Eye (tissue), 1 donor: Measurements from ENCODE around the gene TIGD1.
A peak's percentile ranks its signal among the peaks of the same experiment; 100 is the strongest.
"Not testable (repeated sequence)": the region's sequence is repeated elsewhere in the genome, so short reads cannot be mapped to it uniquely, and the experiment has no call there.

Experiments used
- DNase-seq: peaks from one replicate; pipeline ENCODE4 v3.0.0-alpha.2; 2015

Gene TIGD1

DNA sequence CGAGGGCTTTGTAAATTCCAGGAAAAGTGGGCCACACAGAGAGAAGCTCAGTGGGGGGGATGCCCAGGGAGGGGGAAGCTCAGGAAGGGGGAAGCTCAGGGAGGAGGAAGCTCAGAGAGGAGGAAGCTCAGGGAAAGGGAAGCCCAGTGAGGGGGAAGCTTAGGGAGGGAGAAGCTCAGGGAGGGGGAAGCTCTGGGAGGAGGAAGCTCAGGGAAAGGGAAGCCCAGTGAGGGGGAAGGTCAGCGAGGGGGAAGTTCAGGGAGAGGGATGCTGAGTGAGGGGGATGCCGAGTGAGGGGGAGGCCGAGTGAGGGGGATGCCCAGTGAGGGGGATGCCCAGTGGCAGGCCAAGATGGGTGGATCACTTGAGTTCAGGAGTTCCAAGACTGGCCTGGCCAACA is 11.7 kb downstream of the TIGD1 start:
- no peak for DNase-seq

DNA sequence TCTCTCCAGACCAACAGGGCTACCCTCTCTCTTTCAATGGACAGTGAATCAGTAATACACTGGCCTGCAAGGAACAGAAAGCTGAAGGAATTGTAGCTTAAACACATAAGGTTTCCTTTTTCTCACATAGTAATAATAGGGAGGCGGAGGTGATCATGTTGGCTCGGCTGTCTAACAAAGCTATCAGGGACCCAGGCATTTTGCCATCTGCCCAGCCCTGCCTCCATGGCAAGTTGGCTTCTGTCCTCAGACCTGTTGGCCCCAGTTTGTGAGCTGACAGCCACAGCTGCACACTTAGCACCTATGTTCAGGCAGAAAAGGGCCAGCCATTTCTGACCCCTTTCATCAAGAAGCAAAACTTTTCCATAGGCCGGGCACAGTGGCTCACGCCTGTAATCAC is 12.9 kb downstream of the TIGD1 start:
- DNase-seq = no peak

DNA sequence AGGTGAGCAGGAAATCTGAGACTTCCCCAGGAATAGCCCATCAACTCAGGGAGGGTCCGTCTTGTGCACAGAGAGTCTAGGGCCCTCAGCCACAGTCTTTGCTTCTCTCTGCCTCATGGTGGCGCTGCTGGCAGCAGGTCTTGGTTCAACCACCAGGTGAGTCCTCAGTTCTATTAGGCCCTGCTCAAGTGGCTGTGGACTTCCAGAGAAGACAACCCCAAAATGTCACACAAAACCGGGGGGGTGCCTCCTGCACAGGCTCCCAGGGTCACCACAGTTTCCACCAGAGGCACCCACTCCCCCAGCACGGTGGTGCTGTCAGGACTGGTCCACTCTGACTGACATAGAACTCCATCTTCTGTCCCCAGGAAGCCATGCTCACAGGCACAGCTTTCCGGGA is 13.3 kb downstream of the TIGD1 start:
- DNase-seq = no peak

- DNase-seq = no peak
Measured at GRCh38 chr2:232535761-232536530, 14.4 kb downstream of the TIGD1 start.

DNA sequence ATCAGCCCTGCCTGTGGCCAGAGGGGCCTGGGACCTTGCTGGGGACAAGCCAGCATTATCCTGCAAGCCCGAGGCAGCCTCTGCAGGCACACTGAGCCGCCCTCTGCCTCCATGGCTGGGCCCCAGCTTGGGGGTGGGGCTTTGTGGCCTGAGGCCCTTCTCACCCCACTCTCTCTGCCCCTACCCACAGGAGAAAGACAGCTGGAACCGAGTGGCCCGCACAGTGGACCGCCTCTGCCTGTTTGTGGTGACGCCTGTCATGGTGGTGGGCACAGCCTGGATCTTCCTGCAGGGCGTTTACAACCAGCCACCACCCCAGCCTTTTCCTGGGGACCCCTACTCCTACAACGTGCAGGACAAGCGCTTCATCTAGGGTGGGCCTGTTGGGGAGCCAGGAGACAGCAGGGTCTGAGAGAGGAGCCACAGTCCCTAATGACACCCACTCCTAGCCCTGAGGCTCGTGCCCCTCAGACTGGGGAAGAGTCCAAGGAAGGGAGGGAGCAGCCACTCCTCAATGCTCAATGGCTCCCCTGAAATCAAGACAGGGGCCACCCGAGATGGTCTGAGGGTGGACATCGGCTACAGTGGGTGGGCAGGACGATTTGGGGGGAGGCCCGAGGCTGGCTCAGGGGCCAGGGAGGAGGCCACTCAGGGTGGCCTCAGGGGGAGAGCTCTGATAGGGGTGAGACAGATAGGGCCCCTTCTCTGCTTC is 15.3 kb downstream of the TIGD1 start:
- DNase-seq = no peak

GRCh38 chr2:232533944-232534710 is 16.2 kb downstream of the TIGD1 start:
- no peak for DNase-seq

GRCh38 chr2:232532821-232533220 is 17.5 kb downstream of the TIGD1 start:
- DNase-seq = not testable (repeated sequence)

GRCh38 chr2:232532419-232532818 is 17.9 kb downstream of the TIGD1 start:
- DNase-seq = no peak

- DNase-seq = no peak
Measured at GRCh38 chr2:232530626-232531260, 19.6 kb downstream of the TIGD1 start.

GRCh38 chr2:232529806-232530547 is 20.4 kb downstream of the TIGD1 start:
- no peak for DNase-seq

GRCh38 chr2:232528746-232529460 is 21.5 kb downstream of the TIGD1 start:
- DNase-seq = no peak

DNA sequence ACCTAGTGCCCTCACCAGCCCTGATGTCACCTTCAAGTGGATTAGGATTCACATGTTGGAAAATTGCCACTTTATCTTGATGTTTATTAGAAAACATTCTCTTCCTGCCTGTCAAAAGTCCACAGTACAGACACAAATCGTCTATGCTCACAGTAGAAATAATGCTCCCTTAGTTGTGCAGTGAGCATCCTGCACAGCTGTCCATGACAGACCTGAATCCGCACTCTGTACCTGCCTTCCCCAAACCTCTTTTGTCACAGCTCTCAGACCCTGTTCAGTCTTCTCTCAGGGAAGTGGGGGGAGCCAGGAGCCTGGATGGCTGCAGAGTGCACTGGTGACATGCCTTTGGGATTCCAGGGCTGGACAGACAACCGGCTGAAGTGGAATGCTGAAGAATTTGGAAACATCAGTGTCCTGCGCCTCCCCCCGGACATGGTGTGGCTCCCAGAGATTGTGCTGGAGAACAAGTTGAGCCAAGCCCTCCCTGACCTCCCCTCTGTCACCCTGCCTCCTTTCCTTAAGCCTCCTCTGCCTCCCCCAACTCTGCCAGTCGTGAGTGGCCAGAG is 22.4 kb downstream of the TIGD1 start:
- no peak for DNase-seq

GRCh38 chr2:232526372-232526941 is 23.9 kb downstream of the TIGD1 start:
- no peak for DNase-seq

- DNase-seq = peak; percentile 76
Measured at GRCh38 chr2:232525791-232526371, 24.5 kb downstream of the TIGD1 start, which contains the start of gene CHRND. Gene CHRND (plus strand): TSS chr2:232526160. CDS start chr2:232526216, 56 bp downstream.

- no peak for DNase-seq
Measured at GRCh38 chr2:232525199-232525598, 25.2 kb downstream of the TIGD1 start.

DNA sequence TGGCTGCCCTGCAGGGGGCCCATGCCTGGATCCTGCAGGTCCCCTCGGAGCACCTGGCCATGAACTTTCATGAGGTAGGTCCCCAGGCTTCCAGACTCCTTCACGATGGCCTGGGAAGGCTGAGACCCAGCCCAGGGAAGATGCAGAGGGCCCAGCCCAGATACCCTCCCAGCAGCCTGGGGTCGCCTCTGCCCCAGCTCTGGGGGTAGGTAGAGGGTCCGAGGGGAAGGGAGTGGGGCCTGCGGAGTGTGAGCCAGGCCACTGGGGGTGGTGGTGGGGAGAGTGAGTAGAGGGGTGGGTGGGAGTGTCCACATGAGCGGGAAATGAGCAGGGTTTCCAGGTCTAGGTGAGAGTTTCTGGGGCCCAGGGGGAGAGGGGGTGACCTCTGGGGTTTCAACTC is 25.6 kb downstream of the TIGD1 start:
- no peak for DNase-seq

DNA sequence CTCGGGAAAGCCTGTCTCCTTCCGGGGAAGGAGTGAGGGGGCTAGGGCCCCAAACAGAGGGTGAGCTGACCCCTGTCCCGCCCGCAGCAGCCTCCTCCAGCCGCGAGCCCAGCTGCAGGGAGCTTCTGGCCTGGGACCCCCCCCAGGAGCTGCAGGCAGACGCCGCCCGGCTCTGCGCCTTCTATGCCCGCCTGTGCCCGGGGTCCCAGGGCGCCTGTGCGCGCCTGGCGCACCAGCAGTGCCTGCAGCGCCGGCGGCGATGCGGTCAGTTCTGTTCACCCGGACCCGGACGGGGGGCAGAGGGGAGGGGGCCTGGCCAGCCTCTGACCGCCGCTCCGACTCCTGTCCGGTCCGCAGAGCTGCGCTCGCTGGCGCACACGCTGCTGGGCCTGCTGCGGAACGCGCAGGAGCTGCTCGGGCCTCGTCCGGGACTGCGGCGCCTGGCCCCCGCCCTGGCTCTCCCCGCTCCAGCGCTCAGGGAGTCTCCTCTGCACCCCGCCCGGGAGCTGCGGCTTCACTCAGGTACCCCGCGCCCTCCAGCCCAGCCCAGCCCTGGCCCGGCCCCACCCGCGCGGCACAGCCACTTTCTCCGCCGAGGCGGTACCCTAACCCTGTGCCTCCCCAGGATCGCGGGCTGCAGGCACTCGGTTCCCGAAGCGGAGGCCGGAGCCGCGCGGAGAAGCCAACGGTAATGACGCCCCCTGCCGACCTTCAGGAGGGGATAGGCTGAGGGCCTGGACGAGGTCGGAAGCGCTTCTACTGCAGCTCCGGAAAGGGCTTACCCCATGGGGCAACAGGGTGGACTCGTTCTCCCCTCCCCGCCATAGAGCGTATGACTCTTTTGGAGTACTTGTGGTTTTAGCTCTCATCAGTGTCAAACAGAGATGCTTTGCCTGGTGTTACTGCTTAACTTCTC is 26.4 kb downstream of the TIGD1 start:
- peak; percentile 87 for DNase-seq

- no peak for DNase-seq
Measured at GRCh38 chr2:232523402-232523681, 27.0 kb downstream of the TIGD1 start.

DNA sequence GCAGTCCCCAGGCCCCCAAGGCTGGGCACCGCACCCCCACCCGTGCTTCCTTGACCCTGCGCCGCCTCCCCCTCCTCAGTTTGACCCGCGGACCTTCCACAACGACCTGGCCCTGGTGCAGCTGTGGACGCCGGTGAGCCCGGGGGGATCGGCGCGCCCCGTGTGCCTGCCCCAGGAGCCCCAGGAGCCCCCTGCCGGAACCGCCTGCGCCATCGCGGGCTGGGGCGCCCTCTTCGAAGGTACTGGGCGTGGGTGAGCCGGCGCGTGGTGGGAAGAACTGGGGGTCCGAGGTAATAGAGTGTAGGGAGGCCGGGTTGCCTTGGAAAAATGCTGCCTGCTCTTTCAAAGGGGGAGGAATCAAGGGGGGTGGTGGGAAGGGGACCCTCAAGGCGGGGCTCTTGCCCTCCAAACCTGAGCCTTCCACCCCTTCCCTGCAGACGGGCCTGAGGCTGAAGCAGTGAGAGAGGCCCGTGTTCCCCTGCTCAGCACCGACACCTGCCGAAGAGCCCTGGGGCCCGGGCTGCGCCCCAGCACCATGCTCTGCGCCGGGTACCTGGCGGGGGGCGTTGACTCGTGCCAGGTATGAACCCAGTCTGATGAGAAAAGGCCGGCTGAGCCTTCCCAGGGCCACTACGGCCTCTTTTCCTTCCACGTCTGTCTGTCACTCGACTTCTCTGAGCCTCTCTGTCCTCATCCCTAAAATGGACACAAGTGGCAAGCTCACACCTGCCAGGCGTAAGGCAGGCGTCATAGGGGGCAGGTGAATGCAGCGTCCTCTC is 27.5 kb downstream of the TIGD1 start:
- no peak for DNase-seq
